Mesenteric fat pad (tissue), 1 donor: Measurements from ENCODE around the gene TP73. TPM values are rescaled to one million over a fixed set of nuclear protein-coding genes. Genes with fewer than 3 reads are reported as not detected.
"Not testable (repeated sequence)": the region's sequence is repeated elsewhere in the genome, so short reads cannot be mapped to it uniquely, and the experiment has no call there.

Experiments used
- DNase-seq: peaks from one replicate; pipeline ENCODE4 v3.0.0-alpha.2; 2020; ENCODE audit warnings: low spot score
- total RNA-seq: library from RNA; stranded (reverse); fragmentation: NEBNext Ultra II Directional; extraction: Animal tissue kit (Norgen Biotek cat#: 25700); gene quantifications from one replicate; pipeline ENCODE4 v1.2.1, GENCODE V29; 2021
- donor health status: DM: yes; HTN: yes; CAD: no.

Gene TP73
- total RNA-seq, 1 donor from 2014 or later, result not detected

GRCh38 chr1:3741566-3742438 is 89.5 kb downstream of the TP73 start:
- no peak for DNase-seq

DNA sequence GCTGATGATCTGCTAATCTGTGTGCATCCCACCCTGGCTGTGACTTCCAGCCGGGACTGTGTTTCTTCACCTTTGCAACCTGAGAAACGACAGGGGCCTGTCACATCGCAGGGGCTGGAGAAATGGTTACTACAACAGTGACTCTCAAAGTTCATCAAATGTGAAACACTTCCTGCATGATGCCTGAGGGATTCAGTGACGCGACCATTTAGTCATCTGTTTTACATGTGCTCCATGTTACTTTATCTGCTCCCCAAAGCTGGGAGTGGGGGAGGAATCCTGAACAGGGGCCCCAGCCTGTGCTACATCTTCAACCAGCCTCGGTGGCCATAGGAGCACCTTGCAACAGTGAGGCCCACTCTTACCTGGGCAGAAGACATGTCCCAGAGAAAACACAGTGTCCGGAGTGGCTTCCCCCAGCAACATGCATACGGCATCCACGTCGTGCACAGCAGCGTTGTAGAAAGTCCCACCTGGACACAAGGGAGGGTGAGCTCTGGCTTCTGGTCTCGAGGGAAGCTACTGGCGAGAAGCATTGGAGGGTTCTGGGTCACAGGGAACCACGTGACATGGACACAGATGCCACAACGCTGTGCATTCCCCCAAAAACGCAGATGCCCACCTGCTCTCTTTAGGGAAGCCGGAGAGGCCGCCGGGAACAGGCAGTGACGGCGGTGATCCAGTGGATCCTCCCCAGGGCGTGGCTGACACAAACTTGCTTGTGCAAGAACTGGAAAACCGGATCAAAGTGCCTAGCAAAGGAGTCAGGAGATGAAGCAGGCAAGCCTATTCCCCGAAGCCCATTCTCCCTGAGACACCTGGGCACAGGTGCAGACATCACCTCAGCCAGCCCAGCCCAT is 90.4 kb downstream of the TP73 start:
- DNase-seq, result no peak

GRCh38 chr1:3743421-3743820 is 91.1 kb downstream of the TP73 start:
- no peak for DNase-seq

GRCh38 chr1:3743826-3744225 is 91.5 kb downstream of the TP73 start:
- DNase-seq, result no peak

DNA sequence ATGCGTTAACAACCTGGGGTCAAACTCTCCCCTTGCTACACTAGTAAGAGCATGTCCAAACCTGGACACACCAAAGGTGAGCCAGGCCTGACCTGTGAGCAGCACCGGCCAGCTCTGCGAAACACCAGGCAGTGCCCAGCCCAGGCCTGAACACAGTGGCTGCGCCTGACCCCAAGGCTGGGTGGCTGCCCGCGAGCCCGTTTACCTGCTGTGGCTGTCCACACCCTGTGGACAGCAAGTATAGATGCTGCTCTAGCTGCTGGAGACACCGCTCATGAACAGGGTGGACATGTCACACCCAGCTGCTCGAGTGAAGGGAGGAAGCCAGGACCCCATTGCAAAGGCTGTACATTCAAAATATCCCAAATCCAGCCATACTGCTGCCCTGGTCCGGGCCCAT is 92.3 kb downstream of the TP73 start:
- no peak for DNase-seq

DNA sequence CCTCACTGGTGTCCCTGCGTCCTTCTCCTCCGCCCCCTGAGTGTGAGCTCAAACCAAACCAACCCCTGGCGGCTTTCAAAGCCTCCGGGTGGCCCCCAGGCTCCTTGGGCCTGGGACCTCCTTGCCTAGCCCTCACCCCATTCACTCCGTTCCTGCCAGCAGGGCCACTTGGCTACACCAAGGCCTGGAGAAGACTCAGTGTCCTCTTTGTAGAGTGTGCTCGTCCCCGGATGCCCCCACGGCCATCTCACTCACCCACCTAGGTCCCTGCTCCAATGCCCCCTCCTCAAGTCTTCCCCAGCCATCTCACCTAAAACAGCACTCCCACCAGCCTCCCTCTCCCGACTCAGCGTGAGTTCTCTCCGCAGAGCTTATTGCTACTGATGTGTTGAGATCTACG is 92.8 kb downstream of the TP73 start:
- no peak for DNase-seq

- no peak for DNase-seq
Observed at GRCh38 chr1:3745590-3746381, 93.5 kb downstream of the TP73 start.

GRCh38 chr1:3746389-3746829 is 94.1 kb downstream of the TP73 start:
- no peak for DNase-seq

DNA sequence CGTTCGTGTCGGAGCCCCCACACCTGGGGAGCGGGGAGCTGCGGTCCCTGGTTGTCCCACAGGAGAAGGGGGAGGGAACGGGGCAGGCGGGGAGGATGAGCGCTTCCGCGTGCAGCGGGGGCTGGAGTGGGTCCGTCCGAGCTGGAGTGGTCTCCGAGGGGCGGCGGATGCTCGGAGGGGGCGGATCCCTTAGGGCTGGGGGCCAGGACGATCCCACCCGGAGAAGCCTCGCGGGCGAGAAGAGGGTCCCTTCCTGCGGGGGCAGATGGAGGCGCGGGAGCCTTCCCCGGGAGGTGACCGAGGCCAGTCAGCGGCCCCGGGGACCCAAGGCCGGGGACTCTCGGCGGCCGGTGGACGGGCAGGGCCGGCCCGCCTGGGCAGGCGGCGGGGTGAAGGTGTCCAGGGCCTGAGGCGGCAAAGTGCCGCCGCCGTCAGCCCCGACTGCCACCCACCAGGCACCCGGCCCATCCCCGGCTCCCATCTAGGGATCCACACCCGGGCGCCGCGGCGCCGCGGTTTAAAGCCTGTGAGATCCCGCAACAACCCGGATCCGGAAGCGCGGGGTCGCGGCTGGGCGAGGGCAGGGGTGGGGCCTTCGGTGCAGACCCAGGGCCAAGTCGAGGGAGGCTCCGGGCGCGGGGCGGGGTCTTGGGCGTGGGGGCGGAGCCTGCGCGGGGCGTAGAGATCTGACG is 94.7 kb downstream of the TP73 start:
- DNase-seq, result peak; percentile 96

- DNase-seq, result no peak
Observed at GRCh38 chr1:3747522-3747848, 95.2 kb downstream of the TP73 start.

DNA sequence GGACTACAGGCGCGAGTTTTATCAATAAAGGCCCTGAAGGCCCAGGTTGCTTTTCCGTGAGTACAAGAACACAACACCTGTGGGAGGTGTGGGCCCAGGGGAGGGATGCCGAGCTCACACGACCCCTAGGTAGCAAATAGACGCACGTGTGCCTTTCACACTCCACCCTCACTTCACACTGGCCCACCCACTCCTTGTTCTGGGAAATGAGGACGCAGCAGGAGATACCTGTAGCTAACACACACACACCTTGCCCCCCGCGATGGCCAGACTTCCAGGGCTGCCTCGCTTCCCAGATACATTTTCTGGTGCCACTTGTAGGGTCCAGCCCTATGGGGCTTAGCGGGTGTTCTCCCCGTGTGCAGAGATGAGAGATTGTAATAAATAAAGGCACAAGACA is 95.6 kb downstream of the TP73 start:
- DNase-seq, result no peak

DNA sequence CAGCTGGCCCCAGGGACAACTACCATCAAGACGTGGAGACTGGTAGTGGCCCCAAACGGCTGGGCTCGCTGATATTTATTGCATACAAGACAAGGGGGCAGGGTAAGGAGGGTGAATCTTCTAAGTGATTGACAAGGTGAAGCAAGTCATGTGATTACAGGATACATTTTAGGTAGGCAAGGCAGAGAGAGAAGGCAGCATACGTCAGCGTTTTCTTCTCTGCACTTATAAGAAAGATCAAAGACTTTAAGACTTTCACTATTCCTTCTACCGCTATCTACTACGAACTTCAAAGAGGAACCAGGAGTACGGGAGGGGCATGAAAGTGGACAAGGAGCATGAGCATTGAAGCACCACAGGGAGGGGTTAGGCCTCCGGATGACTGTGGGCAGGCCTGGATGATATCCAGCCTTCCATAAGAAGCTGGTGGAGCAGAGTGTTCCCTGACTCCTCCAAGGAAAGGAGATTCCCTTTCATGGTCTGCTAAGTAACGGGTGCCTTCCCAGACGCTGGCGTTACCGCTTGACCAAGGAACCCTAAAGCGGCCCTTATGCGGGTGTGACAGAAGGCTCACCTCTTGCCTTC is 96.1 kb downstream of the TP73 start:
- DNase-seq, result not testable (repeated sequence)

DNA sequence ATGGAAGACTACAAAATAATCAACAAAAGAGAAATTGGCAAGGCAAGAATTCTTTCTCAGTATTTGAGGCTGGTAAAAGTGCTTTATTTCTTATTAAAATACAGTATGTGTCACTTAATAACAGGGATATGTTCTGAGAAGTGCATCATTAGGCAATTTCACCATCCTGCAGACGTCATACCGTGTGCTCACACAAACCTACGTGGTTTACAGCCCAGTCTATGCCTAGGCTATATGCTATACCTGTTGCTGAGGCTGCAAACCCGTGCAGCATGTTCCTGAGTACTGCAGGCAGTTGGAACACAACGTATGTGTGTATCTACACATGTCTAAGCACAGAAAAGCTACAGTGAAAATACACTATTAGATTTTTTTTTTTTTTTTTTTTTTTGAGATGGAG is 97.2 kb downstream of the TP73 start:
- DNase-seq, result no peak

DNA sequence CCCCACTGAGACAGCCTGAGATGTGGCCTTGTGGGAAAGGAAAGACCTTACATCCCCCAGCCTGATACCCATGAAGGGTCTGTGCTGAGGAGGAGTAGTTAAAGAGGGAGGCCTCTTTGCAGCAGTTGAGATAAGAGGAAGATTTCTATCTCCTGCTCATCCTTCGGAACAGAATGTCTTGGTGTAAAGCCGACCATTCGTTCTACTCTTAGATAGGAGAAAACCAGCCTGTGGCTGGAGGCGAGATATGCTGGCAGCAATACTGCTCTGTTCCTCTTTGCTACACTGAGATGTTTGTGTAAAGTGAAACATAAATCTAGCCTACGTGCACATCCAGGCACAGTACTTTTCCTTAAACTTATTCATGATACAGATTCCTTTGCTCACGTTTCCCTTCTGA is 98.4 kb downstream of the TP73 start:
- no peak for DNase-seq

GRCh38 chr1:3752400-3752945 is 100.2 kb downstream of the TP73 start, which contains the start of gene CCDC27:
CCDC27 (plus strand) TSS chr1:3752450; CDS start chr1:3752482, 32 bp downstream.
- DNase-seq, result no peak

DNA sequence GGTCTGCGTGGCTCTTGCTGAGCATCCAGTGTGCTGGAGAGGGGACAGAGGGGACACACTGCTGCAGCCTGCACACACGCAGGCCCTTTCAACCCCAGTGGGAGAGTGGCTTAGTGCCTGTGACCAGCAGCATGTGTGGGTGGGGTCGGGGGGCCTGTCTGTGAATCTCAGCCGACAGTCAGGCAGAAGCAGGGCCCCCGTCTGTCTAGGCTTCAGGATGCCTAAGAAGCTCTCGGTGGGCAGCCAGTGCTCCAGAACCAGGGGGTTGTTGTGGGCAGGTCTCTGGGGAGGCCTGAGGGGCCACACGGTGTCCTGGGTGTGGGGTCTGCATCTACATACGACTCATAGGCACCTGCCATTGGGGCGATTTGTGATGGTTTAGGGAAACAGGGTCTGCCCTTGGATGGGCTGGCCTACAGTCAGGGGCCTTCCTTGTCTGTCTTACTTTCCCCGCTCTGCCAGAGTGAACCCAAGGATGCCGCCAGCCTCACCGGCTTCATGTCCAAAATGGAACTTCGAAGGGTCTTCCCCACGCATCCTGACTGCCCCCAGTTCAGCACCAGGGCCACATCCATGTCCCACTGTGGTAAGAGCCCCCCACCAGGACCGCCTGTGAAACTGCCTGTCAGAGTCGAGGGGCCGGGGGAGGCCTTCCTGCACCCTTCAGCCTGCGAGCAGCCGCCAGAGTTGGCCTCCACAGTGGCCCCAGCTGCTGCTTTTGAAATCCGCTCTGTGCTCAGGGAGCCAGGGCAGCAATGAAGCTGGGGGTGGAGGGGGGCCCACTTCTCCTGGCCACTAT is 101.5 kb downstream of the TP73 start:
- DNase-seq, result no peak

DNA sequence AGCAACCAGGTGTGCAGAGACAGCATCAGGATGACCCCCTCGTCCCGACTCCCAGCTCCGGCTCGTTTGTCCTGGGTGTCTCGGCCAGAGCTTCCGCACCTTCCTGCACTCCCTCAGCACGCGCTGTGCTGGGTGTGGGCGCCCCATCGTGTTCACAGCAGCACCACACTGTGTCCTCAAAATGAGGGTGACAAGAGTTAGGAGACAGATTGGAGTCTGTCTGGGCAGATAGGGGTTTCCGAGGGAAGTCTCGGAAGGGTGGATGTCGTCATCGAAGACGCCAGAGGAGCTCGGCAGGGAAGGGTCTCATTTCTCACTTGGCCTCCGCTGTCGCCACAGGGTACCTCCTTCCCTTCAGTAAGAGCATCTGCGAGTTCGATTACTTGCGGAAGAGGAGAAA is 104.1 kb downstream of the TP73 start:
- no peak for DNase-seq

DNA sequence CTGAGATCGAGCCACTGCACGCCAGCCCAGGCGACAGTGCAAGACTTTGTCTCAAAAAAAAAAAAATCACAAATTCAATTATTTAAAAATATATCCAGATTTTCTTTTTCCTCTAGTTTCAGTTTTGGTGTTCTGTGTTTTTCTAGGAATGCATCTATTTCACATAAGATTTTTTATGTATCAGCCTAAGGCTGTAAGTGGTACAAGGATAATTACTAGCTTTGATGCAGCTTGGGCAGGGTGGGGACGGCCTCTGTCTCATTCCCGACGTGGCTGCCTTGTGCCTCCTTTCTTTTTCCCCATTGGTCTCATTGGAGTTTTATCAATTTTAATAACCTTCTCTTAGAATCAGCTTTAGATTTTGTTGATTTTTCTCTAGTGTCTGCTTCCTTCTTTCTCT is 106.8 kb downstream of the TP73 start:
- DNase-seq, result no peak

- no peak for DNase-seq
Observed at GRCh38 chr1:3759796-3760195, 107.5 kb downstream of the TP73 start.
